Measurements from ENCODE around the gene OR3A2. TPM values are rescaled to one million over a fixed set of nuclear protein-coding genes. Genes with fewer than 3 reads are reported as not detected.
"Not testable (repeated sequence)": the region's sequence is repeated elsewhere in the genome, so short reads cannot be mapped to it uniquely, and the experiment has no call there.

The OR3A2 gene
- total RNA-seq, 1 experiment from 2014 or later = not detected

GRCh38 chr17:3411070-3411469 lies 25.0 kb upstream of the OR3A2 start, which contains the start of gene OR3A3:
OR3A3 (plus strand) TSS chr17:3411370.
- Histone ChIP-seq H4K20me1 (ENCODE audit: insufficient read depth) (no peaks in the 10 kb centered on the region), H3K9ac (ENCODE audit: low read length) (no peak within 1 kb of the TSS), H3K27me3 (ENCODE audit: insufficient read depth, low read length) (0 out of 2 replicates have a peak, but pooled peaks cover 4% of the 10 kb centered on the region), H3K36me3 (ENCODE audit: control insufficient read depth in 1 of 2, insufficient read depth in 2 of 2, low read length in 2 of 2) (no peaks in the 10 kb centered on the region), H3K9me3 (ENCODE audit: control insufficient read depth in 1 of 2, insufficient read depth in 1 of 2, low read depth in 1 of 2, low read length in 2 of 2) (no peaks in the 10 kb centered on the region), H3K27ac (ENCODE audit: low read depth, low read length) (no peak within 1 kb of the TSS), H3K79me2 (ENCODE audit: insufficient read depth, low read length) (no peaks in the 10 kb centered on the region), H3K4me3 (replicated peaks in 1 of 2; ENCODE audit: low read depth in 1 of 2, low read length in 2 of 2) (no peak within 1 kb of the TSS), H3K4me2 (ENCODE audit: low read length) (no peak within 1 kb of the TSS), H3K9me2 (ENCODE audit: insufficient read depth) (no peaks in the 10 kb centered on the region), H2AFZ (ENCODE audit: low read depth, low read length, poor library complexity, severe bottlenecking) (no peak within 1 kb of the TSS), H3K4me1 (ENCODE audit: control insufficient read depth in 1 of 2, insufficient read depth in 2 of 2, low read length in 2 of 2) (no peaks in the 10 kb centered on the region)
- no TSS peak for BruUV-seq (replicated peaks)
- ATAC-seq (no peak), DNase-seq (ENCODE audit: low read depth, low spot score) (no peak)
- ChIA-PET RAD21 (ENCODE audit: low non-redundant PET in 1 of 2, low total read pairs in 2 of 2, uncharacterized antibody in 2 of 2, unreplicated experiment in 2 of 2) (no interaction called here), CTCF (no interaction called here), POLR2A (no interaction called here)
- TF ChIP-seq EZH2 (IDR thresholded peaks at IDR 0.05) (no peak), CTCF (IDR thresholded peaks at IDR 0.05 in 2 of 3, conservative IDR thresholded peaks at IDR 0.05 in 1 of 3; ENCODE audit: borderline replicate concordance in 1 of 3, insufficient read depth in 1 of 3, low read depth in 2 of 3, low read length in 2 of 3) (no peak), SP1 (IDR thresholded peaks at IDR 0.05; ENCODE audit: low read depth) (no peak), EGR1 (IDR thresholded peaks at IDR 0.05; ENCODE audit: low read depth) (no peak), ATF3 (IDR thresholded peaks at IDR 0.05) (no peak), JUND (IDR thresholded peaks at IDR 0.05) (no peak), ELF1 (IDR thresholded peaks at IDR 0.05; ENCODE audit: borderline replicate concordance, low read depth) (no peak), CBX3 (IDR thresholded peaks at IDR 0.05; ENCODE audit: low read depth) (no peak), FOSL1 (IDR thresholded peaks at IDR 0.05; ENCODE audit: low read depth) (no peak), TCF7L2 (IDR thresholded peaks at IDR 0.05; ENCODE audit: borderline replicate concordance, extremely low read depth, insufficient read depth, insufficient read length) (no peak), ZNF274 (IDR thresholded peaks at IDR 0.05; ENCODE audit: low read depth, low read length) (no peak), REST (IDR thresholded peaks at IDR 0.05; ENCODE audit: low read depth) (no peak), MAX (IDR thresholded peaks at IDR 0.05) (no peak), CEBPB (IDR thresholded peaks at IDR 0.05; ENCODE audit: low read depth) (no peak), ZFX (IDR thresholded peaks at IDR 0.05) (no peak), EZH2phosphoT487 (IDR thresholded peaks at IDR 0.05; ENCODE audit: borderline replicate concordance) (no peak)
- intact Hi-C loops (cut with micrococcal nuclease) = no loop called here

GRCh38 chr17:3403856-3404255 lies 17.7 kb upstream of the OR3A2 start:
- DNase-seq (ENCODE audit: low read depth, low spot score); H3K4me3 ChIP-seq (replicated peaks in 1 of 2; ENCODE audit: low read depth in 1 of 2, low read length in 2 of 2); RAD21 ChIA-PET (ENCODE audit: low non-redundant PET in 1 of 2, low total read pairs in 2 of 2, uncharacterized antibody in 2 of 2, unreplicated experiment in 2 of 2); H3K4me1 ChIP-seq (ENCODE audit: control insufficient read depth in 1 of 2, insufficient read depth in 2 of 2, low read length in 2 of 2); H3K9ac ChIP-seq (ENCODE audit: low read length); intact Hi-C loops (cut with micrococcal nuclease); H3K27ac ChIP-seq (ENCODE audit: low read depth, low read length); BruUV-seq (replicated peaks); H3K9me3 ChIP-seq (ENCODE audit: control insufficient read depth in 1 of 2, insufficient read depth in 1 of 2, low read depth in 1 of 2, low read length in 2 of 2); H3K9me2 ChIP-seq (ENCODE audit: insufficient read depth); H2AFZ ChIP-seq (ENCODE audit: low read depth, low read length, poor library complexity, severe bottlenecking); H3K4me2 ChIP-seq (ENCODE audit: low read length); CTCF ChIA-PET; H3K79me2 ChIP-seq (ENCODE audit: insufficient read depth, low read length); POLR2A ChIA-PET; ATAC-seq; H3K36me3 ChIP-seq (ENCODE audit: control insufficient read depth in 1 of 2, insufficient read depth in 2 of 2, low read length in 2 of 2); H4K20me1 ChIP-seq (ENCODE audit: insufficient read depth): not testable (repeated sequence)
- H3K27me3 ChIP-seq (ENCODE audit: insufficient read depth, low read length) = peaks cover 10% of the 10 kb centered on the region

All from HCT116 (cell line).